GM06990 (cell line): ENCODE measurements around the gene SPECC1L.

Experiments
- DNase-seq: peaks from one replicate; pipeline ENCODE4 v3.0.0-alpha.2; 2011; ENCODE audit not compliant: insufficient read length; ENCODE audit errors: extremely low read depth
- H3K27me3 ChIP-seq: replicated peaks from 2 replicates; pipeline ENCODE4 v1.6.0; 2011; ENCODE audit warnings: low read length; ENCODE audit not compliant: control insufficient read depth, insufficient read depth
- H3K36me3 ChIP-seq: 2 replicates; pipeline ENCODE4 v1.5.1; 2011; ENCODE audit warnings: low read length; ENCODE audit not compliant: control insufficient read depth, insufficient read depth
- H3K4me3 ChIP-seq: replicated peaks from 2 replicates; pipeline ENCODE4 v1.5.1; 2011; ENCODE audit warnings: low read depth, mild to moderate bottlenecking, control low read depth, low read length
- TF ChIP-seq, protein P1 (sequence below): IDR thresholded peaks from 2 replicates; pipeline ENCODE4 v1.5.1; 2011; ENCODE audit warnings: low read length, control low read depth, mild to moderate bottlenecking, inconsistent platforms; ENCODE audit not compliant: insufficient read depth, poor library complexity, severe bottlenecking

The SPECC1L gene, protein sequence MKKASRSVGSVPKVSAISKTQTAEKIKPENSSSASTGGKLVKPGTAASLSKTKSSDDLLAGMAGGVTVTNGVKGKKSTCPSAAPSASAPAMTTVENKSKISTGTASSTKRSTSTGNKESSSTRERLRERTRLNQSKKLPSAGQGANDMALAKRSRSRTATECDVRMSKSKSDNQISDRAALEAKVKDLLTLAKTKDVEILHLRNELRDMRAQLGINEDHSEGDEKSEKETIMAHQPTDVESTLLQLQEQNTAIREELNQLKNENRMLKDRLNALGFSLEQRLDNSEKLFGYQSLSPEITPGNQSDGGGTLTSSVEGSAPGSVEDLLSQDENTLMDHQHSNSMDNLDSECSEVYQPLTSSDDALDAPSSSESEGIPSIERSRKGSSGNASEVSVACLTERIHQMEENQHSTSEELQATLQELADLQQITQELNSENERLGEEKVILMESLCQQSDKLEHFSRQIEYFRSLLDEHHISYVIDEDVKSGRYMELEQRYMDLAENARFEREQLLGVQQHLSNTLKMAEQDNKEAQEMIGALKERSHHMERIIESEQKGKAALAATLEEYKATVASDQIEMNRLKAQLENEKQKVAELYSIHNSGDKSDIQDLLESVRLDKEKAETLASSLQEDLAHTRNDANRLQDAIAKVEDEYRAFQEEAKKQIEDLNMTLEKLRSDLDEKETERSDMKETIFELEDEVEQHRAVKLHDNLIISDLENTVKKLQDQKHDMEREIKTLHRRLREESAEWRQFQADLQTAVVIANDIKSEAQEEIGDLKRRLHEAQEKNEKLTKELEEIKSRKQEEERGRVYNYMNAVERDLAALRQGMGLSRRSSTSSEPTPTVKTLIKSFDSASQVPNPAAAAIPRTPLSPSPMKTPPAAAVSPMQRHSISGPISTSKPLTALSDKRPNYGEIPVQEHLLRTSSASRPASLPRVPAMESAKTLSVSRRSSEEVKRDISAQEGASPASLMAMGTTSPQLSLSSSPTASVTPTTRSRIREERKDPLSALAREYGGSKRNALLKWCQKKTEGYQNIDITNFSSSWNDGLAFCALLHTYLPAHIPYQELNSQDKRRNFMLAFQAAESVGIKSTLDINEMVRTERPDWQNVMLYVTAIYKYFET

DNA sequence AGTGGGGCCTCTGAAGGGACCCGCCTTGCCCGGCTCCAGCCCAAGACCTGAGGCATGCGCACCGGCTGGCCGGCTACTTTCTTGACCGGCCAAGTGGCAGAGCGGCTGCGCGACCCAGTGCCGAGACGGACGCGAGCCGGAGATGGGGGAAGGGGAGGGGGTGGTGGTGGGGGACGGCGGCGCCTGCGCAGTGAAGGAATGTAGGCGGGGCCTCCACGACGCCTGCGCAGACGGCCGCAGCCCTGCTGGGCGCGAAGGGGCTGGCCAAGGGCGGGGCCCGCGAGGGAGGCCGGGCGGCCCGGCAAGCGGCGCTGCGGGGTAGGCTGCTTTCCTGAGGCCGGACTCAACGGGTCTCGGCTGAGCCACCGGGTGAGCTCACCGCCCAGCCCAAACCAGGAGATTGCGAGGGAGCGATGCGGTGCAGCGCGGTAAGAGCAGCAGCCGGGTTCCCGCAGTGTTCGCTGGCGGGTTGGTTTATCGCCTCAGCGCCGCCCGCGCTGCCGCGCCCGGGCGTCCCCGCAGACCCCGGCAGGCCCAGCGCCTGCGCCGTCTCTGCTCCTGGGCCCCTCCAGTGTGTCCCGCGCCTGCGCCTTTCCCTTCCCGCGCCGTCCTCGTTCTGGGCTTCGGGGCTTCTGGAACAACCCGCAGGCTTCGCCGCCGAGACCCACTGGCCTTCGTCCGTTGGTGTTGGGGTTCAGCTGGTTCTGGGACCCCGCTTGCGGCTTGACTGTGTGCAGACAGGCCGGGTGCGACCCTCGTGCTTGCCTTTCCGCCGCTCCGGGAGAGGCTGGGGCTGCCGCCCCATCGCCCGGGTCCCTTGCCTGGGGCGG, at the start of gene SPECC1L:
TSS of gene SPECC1L (plus strand) at position 276 of the 830 bp plus-strand sequence. CDS start 31,401 bp downstream, outside the sequence.
- TF ChIP-seq, protein P1, sequence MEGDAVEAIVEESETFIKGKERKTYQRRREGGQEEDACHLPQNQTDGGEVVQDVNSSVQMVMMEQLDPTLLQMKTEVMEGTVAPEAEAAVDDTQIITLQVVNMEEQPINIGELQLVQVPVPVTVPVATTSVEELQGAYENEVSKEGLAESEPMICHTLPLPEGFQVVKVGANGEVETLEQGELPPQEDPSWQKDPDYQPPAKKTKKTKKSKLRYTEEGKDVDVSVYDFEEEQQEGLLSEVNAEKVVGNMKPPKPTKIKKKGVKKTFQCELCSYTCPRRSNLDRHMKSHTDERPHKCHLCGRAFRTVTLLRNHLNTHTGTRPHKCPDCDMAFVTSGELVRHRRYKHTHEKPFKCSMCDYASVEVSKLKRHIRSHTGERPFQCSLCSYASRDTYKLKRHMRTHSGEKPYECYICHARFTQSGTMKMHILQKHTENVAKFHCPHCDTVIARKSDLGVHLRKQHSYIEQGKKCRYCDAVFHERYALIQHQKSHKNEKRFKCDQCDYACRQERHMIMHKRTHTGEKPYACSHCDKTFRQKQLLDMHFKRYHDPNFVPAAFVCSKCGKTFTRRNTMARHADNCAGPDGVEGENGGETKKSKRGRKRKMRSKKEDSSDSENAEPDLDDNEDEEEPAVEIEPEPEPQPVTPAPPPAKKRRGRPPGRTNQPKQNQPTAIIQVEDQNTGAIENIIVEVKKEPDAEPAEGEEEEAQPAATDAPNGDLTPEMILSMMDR, result peak; percentile 12
- Histone ChIP-seq H3K4me3 (peak within 1 kb of the TSS; percentile 99), H3K27me3 (no peaks in the 10 kb centered on the region), H3K36me3 (no peaks in the 10 kb centered on the region)
- peak; percentile 94 for DNase-seq

DNA sequence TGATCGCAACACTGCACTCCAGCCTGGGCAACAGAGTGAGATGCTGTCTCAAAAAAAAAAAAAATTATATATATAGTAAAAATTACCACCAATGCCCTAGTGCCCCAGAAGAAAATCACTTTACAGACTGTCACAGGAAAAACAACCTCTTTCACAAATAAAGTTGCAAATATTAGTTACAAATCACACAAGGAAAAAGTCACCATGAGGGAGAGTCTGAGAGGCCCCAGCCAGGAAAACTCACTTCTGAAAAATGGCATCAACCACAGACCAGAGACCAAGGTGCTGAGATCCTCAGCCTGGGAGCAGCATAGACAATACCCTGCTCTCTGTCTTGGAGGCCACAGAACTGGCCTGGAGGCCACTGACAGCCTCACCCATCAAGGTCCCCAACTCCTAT, 46.2 kb upstream of the SPECC1L start:
- Histone ChIP-seq H3K4me3 (no peak overlapping the region), H3K27me3 (no peaks in the 10 kb centered on the region), H3K36me3 (no peaks in the 10 kb centered on the region)
- DNase-seq, result no peak
- TF ChIP-seq, protein P1, result no peak

DNA sequence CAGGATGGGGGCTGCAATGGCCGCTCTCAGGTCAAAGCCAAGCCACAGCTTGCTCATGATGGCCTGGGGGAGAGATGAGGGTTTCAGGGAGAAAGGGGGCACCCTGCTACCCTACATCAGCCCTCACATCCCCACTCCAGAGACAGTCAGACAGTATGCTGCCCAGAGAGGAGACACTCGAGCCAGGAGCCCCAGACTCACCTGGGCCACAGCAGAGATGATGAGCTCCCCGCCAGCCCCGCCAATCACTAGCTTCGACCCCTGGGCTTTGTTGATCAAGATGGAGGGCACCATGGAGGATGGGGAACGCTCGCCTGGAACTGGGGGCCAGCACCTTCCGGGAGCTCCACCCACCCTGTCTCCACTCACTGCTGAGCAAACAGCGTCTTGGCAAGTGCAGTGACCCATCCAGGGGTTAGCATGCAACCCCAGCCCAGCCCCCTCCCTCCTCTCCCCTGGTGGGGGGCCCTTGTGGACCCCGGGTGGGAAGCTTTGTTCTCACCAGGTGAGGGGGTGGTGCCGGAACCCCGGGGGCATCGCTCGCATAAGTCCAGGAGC, 45.5 kb upstream of the SPECC1L start:
- no peaks in the 10 kb centered on the region for H3K36me3 ChIP-seq
- TF ChIP-seq, protein P1, result no peak
- no peaks in the 10 kb centered on the region for H3K27me3 ChIP-seq
- no peak overlapping the region for H3K4me3 ChIP-seq
- no peak for DNase-seq

DNA sequence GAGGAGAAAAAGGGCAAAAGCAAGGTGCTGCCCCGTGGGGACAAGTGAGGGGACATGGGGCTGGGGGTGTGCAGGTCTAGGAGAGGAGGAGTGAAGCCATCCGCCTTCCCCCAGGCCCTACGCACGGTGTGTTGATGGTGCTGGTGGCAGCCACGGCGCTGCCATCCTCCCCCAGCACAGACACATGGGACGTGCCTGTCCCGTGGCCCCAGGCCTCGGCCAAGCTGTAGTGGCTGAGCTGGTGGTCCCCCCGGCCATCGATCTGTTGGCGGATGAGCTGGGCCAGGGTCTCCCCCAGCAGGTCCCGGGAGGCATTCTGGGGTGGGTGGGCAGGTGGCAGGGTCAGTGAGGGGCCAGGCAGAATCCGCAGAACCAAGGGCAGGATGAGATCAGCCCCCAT, 44.7 kb upstream of the SPECC1L start:
- Histone ChIP-seq H3K27me3 (no peaks in the 10 kb centered on the region), H3K4me3 (no peak overlapping the region), H3K36me3 (no peaks in the 10 kb centered on the region)
- no peak for DNase-seq
- TF ChIP-seq, protein P1, result no peak
